OCI-M2 (cell line): ENCODE results near the gene PARN.
"Not testable (repeated sequence)": the region's sequence is repeated elsewhere in the genome, so short reads cannot be mapped to it uniquely, and the experiment has no call there.

Experiments used
- DNase-seq: peaks from one replicate; lab custom pipeline; 2025; ENCODE audit not compliant: unreplicated experiment; lab: John Stamatoyannopoulos, UW

PARN gene

DNA sequence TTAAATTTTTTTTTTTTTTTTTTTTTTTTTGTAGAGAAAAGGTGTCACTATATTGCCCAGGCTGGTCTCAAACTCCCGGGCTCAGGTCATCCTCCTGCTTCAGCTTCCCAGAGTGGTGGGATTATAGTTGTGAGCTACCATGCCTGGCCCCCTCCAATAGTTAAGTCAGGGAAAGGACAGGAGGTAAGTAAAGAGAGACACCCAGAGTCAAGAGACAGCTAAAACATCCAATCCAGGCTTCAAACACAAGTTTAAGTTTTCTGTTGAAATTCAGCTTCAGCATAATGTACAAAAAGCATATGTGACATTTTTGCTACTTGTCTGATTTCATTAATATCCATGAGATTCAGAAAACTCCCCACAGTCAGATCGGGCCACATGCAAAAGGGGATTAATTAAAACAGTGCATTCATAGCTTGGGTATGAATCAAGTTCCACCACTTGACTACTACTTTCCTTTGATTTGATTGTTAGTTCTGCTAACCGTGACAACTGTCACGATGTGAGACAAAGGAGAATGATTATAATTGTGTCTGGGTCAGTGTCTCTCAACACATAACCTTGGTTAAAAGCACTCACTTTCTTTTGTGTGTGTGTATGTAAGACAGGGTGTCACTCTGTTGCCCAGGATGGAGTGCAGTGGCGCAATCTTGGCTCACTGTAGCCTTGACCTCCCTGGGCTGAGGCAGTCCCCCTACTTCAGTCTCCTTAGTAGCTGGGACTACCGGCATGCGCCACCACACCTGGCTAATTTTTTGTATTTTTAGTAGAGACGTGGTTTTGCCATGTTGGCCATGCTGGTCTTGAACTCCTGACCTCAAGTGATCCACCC is 184.9 kb downstream of the PARN start:
- no peak for DNase-seq

- DNase-seq, result not testable (repeated sequence)
Observed at GRCh38 chr16:14441533-14441932, 188.5 kb downstream of the PARN start.

GRCh38 chr16:14438256-14438655 is 191.8 kb downstream of the PARN start:
- DNase-seq, result no peak

- DNase-seq, result no peak
Observed at GRCh38 chr16:14437426-14437825, 192.6 kb downstream of the PARN start.

- DNase-seq, result no peak
Observed at GRCh38 chr16:14436401-14436955, 193.6 kb downstream of the PARN start.

DNA sequence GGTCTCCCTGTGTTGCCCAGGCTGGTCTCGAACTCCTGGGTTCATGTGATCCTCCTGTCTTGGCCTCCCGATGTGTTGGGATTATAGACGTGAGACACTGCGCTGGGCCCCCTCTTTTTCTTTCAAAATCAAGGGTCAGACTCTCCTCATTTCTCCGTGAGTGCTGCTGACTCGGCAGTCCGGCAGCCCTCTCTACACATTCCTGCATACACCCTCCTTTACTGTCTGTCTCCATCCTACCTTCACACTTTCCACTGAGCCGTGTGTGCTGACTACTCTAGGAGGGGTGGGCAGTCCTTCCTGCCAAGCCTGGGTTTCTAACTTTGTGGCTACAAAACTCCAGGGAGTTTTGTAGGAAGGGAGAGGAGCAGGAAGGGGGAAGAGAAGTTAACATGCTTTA is 195.2 kb downstream of the PARN start:
- DNase-seq, result no peak

DNA sequence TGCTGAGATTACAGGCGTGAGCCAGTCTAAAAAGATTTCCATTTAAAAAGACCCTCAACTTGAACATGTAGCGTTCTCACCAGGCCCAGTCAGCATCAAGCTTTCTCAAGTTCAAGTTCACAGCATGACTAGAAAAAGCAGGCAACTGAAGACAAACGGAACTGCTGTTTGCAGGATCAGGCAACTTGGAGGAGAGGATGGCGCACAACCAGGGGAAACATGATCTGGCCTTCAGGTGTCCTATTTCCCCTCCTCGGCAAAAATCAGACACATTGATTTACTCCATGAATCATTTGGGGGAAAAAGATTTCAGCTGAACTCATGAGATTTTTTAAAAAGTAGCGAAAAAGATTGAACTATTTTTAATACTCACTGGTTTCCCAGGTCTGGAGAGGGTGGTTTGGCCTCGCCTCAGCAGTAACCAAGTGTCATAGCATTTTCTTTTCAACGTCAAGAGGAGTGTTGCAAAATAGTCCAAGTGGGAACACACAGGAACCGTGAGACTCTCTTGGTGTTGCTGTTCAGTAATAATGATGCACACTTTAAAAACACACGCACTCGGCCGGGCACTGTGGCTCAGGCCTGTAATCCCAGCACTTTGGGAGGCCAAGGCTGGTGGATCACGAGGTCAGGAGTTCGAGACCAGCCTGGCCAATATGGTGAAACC is 201.0 kb downstream of the PARN start:
- DNase-seq, result not testable (repeated sequence)

- no peak for DNase-seq
Observed at GRCh38 chr16:14428043-14428442, 202.0 kb downstream of the PARN start.

GRCh38 chr16:14427371-14427948 is 202.6 kb downstream of the PARN start:
- DNase-seq, result no peak

GRCh38 chr16:14424595-14424994 is 205.5 kb downstream of the PARN start:
- no peak for DNase-seq

GRCh38 chr16:14423344-14423743 is 206.7 kb downstream of the PARN start:
- no peak for DNase-seq

DNA sequence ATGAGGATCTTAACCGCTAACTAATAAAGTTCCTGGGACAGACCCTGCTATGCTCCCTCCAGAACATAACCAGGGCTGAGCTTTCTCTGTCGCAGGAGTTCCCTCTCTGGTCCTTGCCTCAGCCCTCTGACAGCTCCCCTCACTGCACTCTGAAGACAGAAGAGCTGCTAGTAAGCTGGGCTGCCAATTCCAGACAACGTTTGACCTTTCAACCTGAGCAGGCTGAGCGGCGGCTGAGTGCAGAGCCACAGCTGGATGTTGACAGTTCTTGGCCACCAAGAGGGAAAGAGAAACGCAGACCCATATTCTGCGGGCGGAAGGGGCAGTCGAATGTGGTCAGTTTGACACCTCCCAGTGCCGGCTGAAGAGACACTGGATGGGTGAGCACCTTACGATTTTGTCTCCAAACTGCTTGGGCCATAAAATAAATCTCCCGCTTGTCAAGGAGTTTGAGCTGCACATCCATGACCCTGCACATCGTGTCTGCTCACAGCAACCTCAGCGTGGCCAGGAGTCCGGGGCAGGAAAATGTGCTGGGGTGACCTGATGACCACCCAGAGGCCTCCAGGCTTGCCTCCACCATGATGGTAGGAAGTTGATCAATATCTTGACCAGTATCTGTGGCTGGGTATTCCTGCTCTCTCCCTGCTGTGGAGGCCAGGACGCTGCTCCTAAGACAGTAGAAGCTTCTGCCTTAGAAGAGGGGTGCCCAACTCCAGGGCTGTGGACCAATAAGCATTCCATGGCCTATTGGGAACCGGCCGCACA is 209.2 kb downstream of the PARN start:
- DNase-seq, result no peak

DNA sequence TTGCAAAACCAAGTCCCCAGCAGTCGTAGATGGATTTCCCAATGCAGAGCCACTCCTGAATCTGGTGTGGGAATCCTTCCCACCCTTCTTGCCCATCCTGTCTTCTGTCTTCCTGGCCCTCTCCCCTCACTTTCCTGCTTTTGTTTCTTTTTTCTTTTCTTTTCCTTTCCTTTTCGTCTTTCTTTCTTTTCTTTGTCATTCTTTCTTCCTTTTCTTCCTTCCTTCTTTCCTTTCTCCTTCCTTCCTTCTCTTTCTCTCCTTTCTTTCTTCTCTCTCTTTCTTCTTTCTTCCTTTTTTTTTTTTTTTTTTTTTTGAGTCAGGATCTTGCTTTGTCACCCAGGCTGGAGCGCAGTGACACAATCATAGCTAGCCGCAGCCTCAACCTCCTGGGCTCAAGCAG is 209.8 kb downstream of the PARN start:
- not testable (repeated sequence) for DNase-seq

DNA sequence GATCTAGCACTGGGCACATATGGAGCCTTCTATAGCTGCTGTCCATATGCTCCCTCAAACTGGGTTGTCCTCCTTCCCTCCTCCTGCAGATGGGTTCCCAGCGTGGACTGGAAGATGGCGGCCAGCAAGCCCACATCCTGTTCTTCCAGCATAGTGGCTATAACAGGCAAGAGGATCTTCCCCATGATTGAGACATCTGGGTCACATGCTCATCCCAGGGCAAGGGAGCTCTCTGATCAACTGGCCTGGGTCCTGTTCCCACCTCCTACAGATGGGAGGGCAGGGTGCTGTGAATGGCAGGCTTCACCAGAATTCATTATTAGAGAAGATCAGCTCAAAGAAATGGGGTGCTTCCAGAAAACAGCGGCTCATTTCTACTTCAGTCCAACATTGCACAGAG is 210.2 kb downstream of the PARN start:
- DNase-seq, result no peak

DNA sequence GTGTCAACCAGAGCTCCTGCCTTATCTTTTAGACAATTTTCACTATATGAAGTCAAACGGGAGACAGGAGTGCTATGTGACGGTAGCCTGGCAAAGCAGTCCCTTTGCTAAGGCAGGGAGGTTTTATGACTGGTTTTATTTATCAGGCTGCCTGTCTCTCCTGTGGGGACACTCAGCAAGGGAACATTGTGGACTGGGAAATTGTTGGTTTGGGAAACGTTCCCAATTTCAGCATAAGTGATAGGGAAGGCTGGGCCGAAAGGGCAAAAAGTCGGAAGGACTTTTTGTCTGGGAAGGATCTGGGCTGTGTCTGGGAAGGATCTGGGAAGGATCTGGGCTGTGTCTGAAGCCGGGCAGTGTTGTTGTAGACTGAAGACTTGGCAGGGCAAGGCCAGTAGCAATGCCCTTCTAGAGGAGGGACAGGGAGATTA is 211.2 kb downstream of the PARN start:
- DNase-seq, result no peak

- DNase-seq, result no peak
Observed at GRCh38 chr16:14416184-14416583, 213.9 kb downstream of the PARN start.

- DNase-seq, result no peak
Observed at GRCh38 chr16:14415291-14415690, 214.8 kb downstream of the PARN start.

GRCh38 chr16:14409563-14409962 is 220.5 kb downstream of the PARN start:
- no peak for DNase-seq

- no peak for DNase-seq
Observed at GRCh38 chr16:14407786-14408399, 222.2 kb downstream of the PARN start.
